HG03135 (cell line): ENCODE data around the gene MKKS.
A peak's percentile ranks its signal among the peaks of the same experiment; 100 is the strongest.

Source experiments
- ATAC-seq: cut with Tn5 transposase; IDR thresholded peaks from one replicate; pipeline ENCODE4 v1.9.1; 2021; ENCODE audit warnings: mild to moderate bottlenecking, moderate library complexity; ENCODE audit not compliant: unreplicated experiment

The MKKS gene

GRCh38 chr20:10433623-10434466 lies at the start of gene MKKS:
Gene MKKS (minus strand): TSS chr20:10434222. CDS start chr20:10413514, 20,708 bp downstream.
- peak; percentile 58 for ATAC-seq

- ATAC-seq, result no peak
Measured at GRCh38 chr20:10483691-10484090, 49.7 kb upstream of the MKKS start.

GRCh38 chr20:10481676-10482075 lies 47.7 kb upstream of the MKKS start:
- ATAC-seq, result no peak

GRCh38 chr20:10478930-10479329 lies 44.9 kb upstream of the MKKS start:
- ATAC-seq, result no peak

- ATAC-seq, result peak; percentile 43
Measured at GRCh38 chr20:10478205-10478604, 44.2 kb upstream of the MKKS start.

- ATAC-seq, result peak; percentile 78
Measured at GRCh38 chr20:10476319-10476724, 42.3 kb upstream of the MKKS start.

GRCh38 chr20:10475225-10475624 lies 41.2 kb upstream of the MKKS start:
- no peak for ATAC-seq

- ATAC-seq, result no peak
Measured at GRCh38 chr20:10474606-10475184, 40.7 kb upstream of the MKKS start.

GRCh38 chr20:10472871-10473270 lies 38.8 kb upstream of the MKKS start:
- ATAC-seq, result no peak

- no peak for ATAC-seq
Measured at GRCh38 chr20:10470276-10470675, 36.3 kb upstream of the MKKS start.

- no peak for ATAC-seq
Measured at GRCh38 chr20:10469599-10469998, 35.6 kb upstream of the MKKS start.

- ATAC-seq, result no peak
Measured at GRCh38 chr20:10469056-10469455, 35.0 kb upstream of the MKKS start.

- ATAC-seq, result no peak
Measured at GRCh38 chr20:10468340-10468845, 34.4 kb upstream of the MKKS start.

GRCh38 chr20:10467681-10468339 lies 33.8 kb upstream of the MKKS start:
- no peak for ATAC-seq

GRCh38 chr20:10466855-10467254 lies 32.8 kb upstream of the MKKS start:
- ATAC-seq, result no peak

- ATAC-seq, result no peak
Measured at GRCh38 chr20:10466325-10466724, 32.3 kb upstream of the MKKS start.

- no peak for ATAC-seq
Measured at GRCh38 chr20:10465135-10465534, 31.1 kb upstream of the MKKS start.

- no peak for ATAC-seq
Measured at GRCh38 chr20:10463622-10464021, 29.6 kb upstream of the MKKS start.

GRCh38 chr20:10462516-10462915 lies 28.5 kb upstream of the MKKS start:
- ATAC-seq, result no peak

GRCh38 chr20:10461495-10461894 lies 27.5 kb upstream of the MKKS start:
- ATAC-seq, result no peak

- ATAC-seq, result no peak
Measured at GRCh38 chr20:10454151-10454750, 20.2 kb upstream of the MKKS start.
